HCEC 1CT (cell line): ENCODE results near the gene ITIH5.
A peak's percentile ranks its signal among the peaks of the same experiment; 100 is the strongest.

Source experiments
- DNase-seq: peaks from one replicate; pipeline ENCODE4 v3.0.0-alpha.2; 2017

The ITIH5 gene

GRCh38 chr10:7579681-7580080 is 87.1 kb downstream of the ITIH5 start:
- DNase-seq, result no peak

GRCh38 chr10:7577579-7577978 is 89.2 kb downstream of the ITIH5 start:
- no peak for DNase-seq

GRCh38 chr10:7577176-7577575 is 89.6 kb downstream of the ITIH5 start:
- no peak for DNase-seq

GRCh38 chr10:7576340-7576739 is 90.4 kb downstream of the ITIH5 start:
- no peak for DNase-seq

GRCh38 chr10:7572391-7572790 is 94.4 kb downstream of the ITIH5 start:
- no peak for DNase-seq

GRCh38 chr10:7571981-7572380 is 94.8 kb downstream of the ITIH5 start:
- DNase-seq, result no peak

GRCh38 chr10:7567911-7568620 is 98.7 kb downstream of the ITIH5 start:
- no peak for DNase-seq

- DNase-seq, result no peak
Observed at GRCh38 chr10:7566891-7567290, 99.9 kb downstream of the ITIH5 start.

GRCh38 chr10:7565871-7566270 is 100.9 kb downstream of the ITIH5 start:
- no peak for DNase-seq

- DNase-seq, result no peak
Observed at GRCh38 chr10:7563770-7564169, 103.0 kb downstream of the ITIH5 start.

- peak; percentile 6 for DNase-seq
Observed at GRCh38 chr10:7563368-7563767, 103.4 kb downstream of the ITIH5 start.

GRCh38 chr10:7561985-7562384 is 104.8 kb downstream of the ITIH5 start:
- DNase-seq, result no peak

GRCh38 chr10:7561216-7561893 is 105.4 kb downstream of the ITIH5 start:
- DNase-seq, result no peak

GRCh38 chr10:7560519-7560918 is 106.2 kb downstream of the ITIH5 start:
- DNase-seq, result no peak

GRCh38 chr10:7559386-7559785 is 107.4 kb downstream of the ITIH5 start:
- DNase-seq, result no peak

- no peak for DNase-seq
Observed at GRCh38 chr10:7558036-7558435, 108.7 kb downstream of the ITIH5 start.

- no peak for DNase-seq
Observed at GRCh38 chr10:7553531-7553930, 113.2 kb downstream of the ITIH5 start.

GRCh38 chr10:7551950-7552716 is 114.6 kb downstream of the ITIH5 start:
- no peak for DNase-seq

GRCh38 chr10:7551289-7551688 is 115.5 kb downstream of the ITIH5 start:
- no peak for DNase-seq

GRCh38 chr10:7550013-7550412 is 116.8 kb downstream of the ITIH5 start:
- DNase-seq, result no peak

GRCh38 chr10:7547829-7548228 is 118.9 kb downstream of the ITIH5 start:
- no peak for DNase-seq

GRCh38 chr10:7547206-7547605 is 119.6 kb downstream of the ITIH5 start:
- no peak for DNase-seq

GRCh38 chr10:7546385-7546967 is 120.3 kb downstream of the ITIH5 start:
- no peak for DNase-seq

GRCh38 chr10:7545792-7546191 is 121.0 kb downstream of the ITIH5 start:
- no peak for DNase-seq
